Breast epithelium (tissue), 3 donors: ENCODE measurements around the gene MAP1LC3B2.

Experiments
- POLR2A ChIP-seq: fragments of 450-650 bp; IDR thresholded peaks from one replicate; pipeline ENCODE4 v1.6.1; 2016; ENCODE audit warnings: antibody characterized with exemption, mild to moderate bottlenecking, moderate library complexity
- TF ChIP-seq, protein P1 (sequence below), 3 donors: fragments of 450-650 bp; IDR thresholded peaks; one replicate each; pipeline ENCODE4 v1.5.1; 2016 to 2017; ENCODE audit warnings: antibody characterized with exemption in 3 of 3, mild to moderate bottlenecking in 3 of 3, moderate library complexity in 3 of 3

DNA sequence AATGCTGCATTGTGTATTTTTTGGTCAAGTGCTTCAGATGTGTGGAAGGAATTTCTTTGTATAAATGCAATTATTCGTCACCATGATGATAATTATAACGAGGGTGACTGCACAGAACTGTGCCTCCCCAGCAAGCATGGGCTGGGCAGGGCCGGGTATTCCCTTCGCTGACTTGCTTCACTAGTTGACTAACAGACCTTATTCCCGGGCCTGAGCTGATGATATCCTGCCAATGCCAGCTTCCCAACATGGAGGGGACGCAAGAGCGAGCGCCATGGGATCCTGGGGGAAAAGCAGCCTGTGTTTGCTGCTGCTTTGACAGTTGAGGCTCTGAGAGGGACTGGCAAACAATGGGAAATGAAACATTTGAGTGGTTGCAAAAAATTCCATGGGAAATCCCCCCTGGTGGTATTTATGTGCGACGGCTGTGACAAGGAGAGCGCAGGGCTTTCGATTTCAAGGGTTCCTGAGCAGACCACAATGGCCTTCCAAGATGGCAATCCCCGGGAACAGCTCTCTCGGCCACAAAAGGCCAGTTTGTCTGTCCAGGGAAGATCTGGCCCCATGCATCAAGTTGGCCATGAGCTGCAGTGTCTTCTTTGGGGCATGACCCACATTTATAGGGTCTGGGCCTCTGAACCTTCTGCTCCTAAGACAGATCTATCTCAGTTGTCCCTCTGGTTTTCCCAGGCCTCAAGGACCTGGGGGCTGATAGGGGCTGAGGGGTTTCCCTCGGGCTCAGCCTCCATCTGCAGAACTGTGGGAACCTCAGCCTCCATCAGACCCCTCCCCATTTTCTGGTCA, 21.9 kb upstream of the MAP1LC3B2 start:
- TF ChIP-seq, protein P1, sequence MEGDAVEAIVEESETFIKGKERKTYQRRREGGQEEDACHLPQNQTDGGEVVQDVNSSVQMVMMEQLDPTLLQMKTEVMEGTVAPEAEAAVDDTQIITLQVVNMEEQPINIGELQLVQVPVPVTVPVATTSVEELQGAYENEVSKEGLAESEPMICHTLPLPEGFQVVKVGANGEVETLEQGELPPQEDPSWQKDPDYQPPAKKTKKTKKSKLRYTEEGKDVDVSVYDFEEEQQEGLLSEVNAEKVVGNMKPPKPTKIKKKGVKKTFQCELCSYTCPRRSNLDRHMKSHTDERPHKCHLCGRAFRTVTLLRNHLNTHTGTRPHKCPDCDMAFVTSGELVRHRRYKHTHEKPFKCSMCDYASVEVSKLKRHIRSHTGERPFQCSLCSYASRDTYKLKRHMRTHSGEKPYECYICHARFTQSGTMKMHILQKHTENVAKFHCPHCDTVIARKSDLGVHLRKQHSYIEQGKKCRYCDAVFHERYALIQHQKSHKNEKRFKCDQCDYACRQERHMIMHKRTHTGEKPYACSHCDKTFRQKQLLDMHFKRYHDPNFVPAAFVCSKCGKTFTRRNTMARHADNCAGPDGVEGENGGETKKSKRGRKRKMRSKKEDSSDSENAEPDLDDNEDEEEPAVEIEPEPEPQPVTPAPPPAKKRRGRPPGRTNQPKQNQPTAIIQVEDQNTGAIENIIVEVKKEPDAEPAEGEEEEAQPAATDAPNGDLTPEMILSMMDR (IDR thresholded peaks at IDR 0.05) = no peak
- no peak for TF ChIP-seq POLR2A
